LNCAP (cell line): ENCODE results near the gene SNTG2.

Experiments used
- CTCF ChIP-seq: fragments of 450-650 bp; IDR thresholded peaks from 2 replicates; pipeline ENCODE4 v1.5.1; 2017; ENCODE audit warnings: mild to moderate bottlenecking

SNTG2 gene

GRCh38 chr2:1170711-1171110 lies 220.1 kb downstream of the SNTG2 start:
- TF ChIP-seq CTCF = no peak

GRCh38 chr2:1173528-1173927 lies 222.9 kb downstream of the SNTG2 start:
- TF ChIP-seq CTCF = no peak

GRCh38 chr2:1181893-1182292 lies 231.2 kb downstream of the SNTG2 start:
- TF ChIP-seq CTCF = no peak

- no peak for TF ChIP-seq CTCF
Measured at GRCh38 chr2:1183300-1183699, 232.7 kb downstream of the SNTG2 start.

- no peak for TF ChIP-seq CTCF
Measured at GRCh38 chr2:1186421-1186820, 235.8 kb downstream of the SNTG2 start.

GRCh38 chr2:1187189-1187588 lies 236.5 kb downstream of the SNTG2 start:
- TF ChIP-seq CTCF = no peak

- no peak for TF ChIP-seq CTCF
Measured at GRCh38 chr2:1192121-1192520, 241.5 kb downstream of the SNTG2 start.

- no peak for TF ChIP-seq CTCF
Measured at GRCh38 chr2:1193801-1194200, 243.2 kb downstream of the SNTG2 start.
